Stimulated activated CD8-positive, alpha-beta memory T cell treated with anti-CD3 and anti-CD28 coated beads, Interleukin-12 subunit alpha, Interleukin-12 subunit beta, amount 100 ng/mL, for 4 hours (primary cell): ENCODE results near the gene PAX8.

Experiments
- DNase-seq: peaks from one replicate; pipeline ENCODE4 v3.0.0-alpha.2; 2020; ENCODE audit warnings: low read depth

Gene PAX8

DNA sequence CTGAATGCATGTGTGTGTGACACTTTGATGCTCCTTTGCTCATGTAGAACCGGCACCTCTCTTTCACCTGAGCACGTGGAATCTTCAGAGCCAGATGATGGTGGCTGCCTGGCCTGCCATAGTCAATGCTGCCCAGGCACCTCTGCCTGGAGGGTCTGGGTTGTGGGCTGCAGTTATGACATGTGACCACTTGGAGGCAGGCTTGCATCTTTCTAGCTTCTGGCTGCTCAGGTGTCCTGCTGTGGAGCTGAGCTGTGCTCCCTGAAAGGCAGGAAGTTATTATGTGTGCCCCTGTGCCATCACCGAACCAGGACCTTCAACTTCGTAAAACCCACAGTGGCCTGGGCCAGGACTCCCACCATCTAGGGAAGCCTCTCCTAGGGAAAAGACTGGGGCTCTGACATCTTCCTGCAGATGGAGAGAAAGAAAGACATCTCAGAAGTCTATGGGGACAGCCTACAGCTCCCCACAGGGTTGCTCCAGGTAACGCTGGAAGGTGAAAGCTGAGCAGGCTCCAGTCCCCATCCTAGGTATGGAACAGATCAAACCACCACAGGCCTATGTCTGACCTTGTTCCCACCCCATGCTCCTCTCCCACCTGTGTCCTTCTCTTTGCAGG lies 74.7 kb downstream of the PAX8 start:
- peak; percentile 50 for DNase-seq

- DNase-seq, result no peak
Measured at GRCh38 chr2:113203217-113203530, 75.5 kb downstream of the PAX8 start.

DNA sequence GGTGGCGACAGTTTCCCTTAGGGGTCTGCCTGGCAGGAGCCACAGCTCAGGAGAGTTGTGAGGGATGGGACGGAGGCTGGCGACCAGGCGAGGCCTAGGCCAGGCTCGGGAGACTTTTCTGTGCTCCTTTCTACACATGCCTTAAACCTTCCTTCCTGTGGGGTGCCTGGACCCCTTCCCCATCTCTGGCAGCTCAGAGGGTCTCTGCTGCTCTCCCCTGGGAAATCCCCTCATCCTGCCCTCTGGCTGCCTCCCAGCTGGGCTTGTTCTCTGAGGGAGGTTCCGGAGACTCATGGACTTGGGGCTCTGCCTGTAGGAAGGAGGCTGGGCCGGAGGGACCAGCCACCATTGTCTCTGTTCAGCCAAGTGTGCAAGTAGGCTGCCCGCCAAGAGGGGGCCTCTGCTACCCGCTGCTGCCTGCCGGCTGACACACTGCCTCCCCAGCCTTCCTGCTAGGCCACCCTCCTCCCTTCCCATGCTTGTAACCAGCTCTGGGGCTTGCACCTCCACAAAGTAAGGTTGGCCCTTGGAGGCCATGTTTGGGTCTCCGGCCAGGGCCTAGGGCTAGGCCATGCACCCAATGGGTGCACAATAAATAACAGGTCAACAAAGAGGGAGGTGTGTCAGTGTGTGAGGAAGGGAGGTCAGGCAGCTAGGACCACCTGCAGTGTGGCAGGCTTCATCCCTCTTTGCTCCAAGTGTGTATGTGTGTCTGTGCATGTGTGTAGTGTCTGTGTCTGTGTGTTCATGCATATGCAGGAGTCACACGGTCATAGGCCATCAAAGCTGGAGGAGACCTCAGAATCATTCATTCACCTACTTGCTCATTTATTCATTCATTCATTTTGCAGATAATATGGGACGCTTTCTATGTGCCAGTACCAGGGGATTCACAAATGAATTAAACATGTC lies 76.2 kb downstream of the PAX8 start:
- DNase-seq, result no peak

- no peak for DNase-seq
Measured at GRCh38 chr2:113201496-113202304, 77.0 kb downstream of the PAX8 start.

GRCh38 chr2:113200736-113201490 lies 77.8 kb downstream of the PAX8 start:
- no peak for DNase-seq

- DNase-seq, result no peak
Measured at GRCh38 chr2:113200236-113200635, 78.5 kb downstream of the PAX8 start.

DNA sequence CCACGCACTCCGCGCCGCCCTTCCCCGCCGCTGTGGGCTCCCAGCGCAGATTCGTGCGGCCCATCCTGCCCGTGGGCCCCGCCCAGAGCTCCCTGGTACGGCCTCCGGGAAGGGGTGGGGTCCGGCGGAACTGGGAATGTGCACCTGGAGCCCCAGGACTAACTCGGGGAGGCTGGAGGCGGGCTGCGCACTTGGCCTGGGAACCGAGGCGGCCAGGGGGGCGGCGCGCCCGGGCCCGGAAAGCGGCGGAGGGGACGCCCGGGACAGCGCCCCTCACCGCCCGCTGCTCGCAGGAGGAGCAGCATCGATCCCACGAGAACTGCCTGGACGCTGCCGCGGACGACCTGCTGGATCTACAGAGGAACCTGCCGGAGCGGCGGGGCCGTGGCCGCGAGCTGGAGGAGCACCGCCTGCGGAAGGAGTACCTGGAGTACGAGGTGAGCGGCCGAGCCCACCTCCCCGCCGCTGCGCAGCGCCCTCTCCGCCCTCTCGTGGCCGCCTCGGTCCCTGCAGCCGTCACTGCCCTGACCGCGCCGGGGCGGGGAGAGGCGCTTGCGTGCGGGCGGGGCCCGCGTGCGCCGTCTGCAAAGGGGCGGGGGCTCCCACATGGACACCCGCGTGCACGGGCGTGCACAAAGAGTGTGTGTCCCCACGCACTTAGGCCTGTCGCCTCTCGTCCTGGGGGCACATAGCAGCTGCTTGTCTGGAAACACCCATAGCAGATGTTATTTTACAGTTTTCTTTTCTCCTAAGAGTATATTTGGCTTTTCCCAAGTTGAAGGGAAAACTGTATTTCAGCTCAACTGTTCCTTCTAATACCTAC lies 79.7 kb downstream of the PAX8 start:
- peak; percentile 55 for DNase-seq

GRCh38 chr2:113198048-113198789 lies 80.5 kb downstream of the PAX8 start:
- no peak for DNase-seq

DNA sequence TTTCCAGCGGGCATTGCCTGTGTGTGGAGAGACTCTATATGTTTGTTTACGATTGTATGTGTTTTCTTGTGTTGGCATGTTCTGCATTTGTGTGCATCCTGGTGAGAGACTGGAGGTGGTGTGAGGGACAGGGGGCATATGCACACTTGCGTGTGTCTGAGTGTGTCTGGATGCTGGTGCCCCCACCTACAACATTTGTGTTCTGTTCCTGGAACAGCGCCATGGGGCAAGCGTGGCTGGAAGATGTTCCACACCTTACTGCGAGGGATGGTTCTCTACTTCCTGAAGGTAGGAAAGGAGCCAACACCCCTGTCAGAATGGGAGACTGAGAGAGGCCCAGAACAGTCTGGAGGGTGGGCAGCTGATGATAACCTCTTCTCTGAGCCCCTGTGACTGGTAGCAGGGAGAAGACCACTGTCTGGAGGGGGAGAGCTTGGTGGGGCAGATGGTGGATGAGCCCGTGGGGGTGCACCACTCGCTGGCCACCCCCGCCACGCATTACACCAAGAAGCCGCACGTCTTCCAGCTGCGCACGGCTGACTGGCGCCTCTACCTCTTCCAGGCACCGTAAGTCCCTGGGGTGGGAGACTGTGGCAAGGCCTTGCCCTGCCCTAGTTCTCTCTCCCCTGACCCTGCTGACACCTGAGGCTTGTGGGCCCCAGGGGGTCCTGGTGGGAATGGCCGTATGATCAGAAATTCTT lies 81.2 kb downstream of the PAX8 start:
- no peak for DNase-seq

DNA sequence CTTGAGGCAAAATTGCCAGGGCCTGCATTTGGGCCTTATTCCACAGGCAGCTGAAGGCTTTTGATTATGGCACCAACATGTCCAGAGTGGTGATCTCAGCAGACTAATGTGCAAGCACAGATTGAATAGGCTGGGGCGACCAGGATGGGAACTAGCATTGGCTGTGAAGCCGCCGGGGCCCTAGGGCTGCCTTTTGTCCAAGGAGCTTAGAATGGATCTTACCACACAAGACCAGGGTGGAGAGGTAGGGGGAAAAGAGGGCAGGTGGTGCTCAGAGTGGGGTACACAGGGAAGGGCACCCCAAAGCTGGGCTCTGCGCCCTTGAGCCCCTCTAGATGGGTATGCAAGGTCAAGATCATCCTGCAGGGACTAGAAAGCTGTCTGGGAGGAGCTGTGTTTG lies 81.9 kb downstream of the PAX8 start:
- no peak for DNase-seq

DNA sequence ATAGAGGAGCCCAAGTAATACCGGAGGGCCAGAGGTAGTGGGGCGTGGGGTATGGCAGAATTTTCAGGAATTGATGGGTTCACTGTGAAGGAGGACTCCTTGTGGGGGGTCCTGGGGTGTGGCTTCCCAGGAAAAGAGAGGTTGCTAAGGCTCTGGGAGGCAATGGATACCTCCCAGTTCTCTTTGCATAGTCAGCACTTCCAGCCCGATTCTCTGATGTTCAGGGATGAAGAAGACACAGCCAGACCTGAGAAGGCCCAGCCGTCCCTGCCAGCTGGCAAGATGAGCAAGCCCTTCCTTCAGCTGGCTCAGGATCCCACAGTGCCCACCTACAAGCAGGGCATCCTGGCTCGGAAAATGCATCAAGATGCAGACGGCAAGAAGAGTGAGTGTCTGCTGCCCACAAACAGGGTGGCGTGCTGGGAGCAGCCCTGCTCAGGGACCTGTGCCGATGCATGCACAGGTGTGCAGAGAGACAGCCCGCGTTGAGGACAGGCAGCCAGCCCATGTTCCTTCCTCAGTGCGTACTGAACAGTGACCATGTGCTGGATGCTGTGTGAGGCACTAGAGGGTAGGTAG lies 82.7 kb downstream of the PAX8 start:
- DNase-seq, result no peak

DNA sequence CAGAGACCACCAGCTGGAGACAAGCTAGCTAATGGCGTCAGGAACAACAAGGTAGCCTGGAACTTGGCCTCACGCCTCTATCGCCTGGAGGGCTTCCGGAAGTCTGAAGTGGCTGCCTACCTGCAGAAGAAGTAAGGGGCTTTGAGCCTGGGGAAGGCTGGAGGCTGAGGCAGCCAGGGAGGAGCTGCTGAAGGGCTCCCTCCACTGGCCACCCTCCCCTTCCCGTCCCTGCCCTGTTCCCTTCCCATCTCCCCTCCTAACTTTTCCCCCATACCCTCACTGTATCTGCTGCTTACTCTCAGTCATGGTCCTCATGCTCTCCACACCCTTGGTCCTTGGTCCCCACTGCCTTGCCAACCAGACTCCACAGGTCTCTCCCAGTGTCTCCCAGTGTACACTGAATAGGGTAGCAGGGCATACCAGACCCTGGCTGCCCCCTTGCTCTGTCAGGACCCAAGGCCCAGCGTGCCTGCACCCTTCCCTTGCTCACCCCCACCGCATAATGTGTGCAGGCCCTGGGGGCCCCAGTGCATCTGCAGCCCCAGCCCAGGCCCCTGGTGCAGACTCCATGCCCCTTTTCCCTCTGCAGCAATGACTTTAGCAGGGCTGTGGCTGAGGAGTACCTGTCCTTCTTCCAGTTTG lies 86.1 kb downstream of the PAX8 start:
- DNase-seq, result no peak

DNA sequence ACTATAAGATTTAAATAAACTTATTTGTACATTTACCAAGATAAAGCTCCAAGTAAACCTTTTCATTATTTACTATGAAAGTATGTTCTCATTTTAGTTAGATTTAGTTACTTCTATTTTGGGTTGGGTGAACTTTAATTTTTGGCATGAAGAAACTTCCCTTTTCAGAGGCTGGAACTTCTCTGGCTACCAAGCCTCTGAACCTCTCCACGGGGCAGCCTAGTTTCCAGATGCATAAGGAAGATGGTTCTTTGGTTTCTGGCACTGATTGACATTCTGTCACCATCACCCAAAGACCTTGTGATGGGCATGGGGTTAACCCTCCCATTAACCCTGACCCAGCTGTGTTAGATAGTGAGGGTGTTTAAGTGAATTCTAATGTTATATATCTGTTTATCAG lies 87.8 kb downstream of the PAX8 start:
- no peak for DNase-seq

DNA sequence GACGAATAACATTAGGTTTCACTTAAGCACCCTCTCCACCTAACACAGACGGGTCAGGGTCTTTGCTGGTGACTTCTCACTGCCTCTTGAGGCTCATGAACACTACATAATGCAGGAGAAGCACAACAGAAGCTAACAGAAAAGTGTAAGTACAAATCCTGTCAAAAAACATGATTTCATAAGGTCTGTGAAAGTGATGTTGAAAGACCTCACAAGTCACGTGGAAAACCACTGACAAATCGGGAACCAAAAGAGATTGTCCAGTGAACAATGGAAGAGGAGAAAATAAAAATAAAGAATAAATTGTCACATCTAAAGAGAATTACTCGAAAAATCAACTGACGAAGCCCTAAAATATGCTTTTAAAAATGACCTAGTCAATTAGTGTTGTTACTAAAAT lies 91.0 kb downstream of the PAX8 start:
- DNase-seq, result no peak

DNA sequence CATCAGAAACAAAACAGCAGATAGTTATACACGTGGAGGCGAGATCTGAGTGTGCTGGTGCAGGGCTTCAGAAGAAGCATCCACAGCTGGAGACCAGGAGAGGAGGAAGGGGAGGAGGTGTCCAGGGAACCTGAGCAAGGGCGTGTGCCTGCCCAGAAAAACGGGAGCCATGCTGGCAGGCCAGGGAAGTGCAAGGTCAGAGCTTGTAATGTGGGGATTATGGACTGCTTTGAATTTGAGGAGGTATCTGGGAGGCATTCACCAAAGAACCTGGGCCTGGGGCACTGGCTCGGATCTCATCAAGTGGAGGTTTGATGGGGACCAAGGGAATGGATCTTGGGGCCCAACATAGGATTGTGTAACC lies 92.3 kb downstream of the PAX8 start:
- no peak for DNase-seq

DNA sequence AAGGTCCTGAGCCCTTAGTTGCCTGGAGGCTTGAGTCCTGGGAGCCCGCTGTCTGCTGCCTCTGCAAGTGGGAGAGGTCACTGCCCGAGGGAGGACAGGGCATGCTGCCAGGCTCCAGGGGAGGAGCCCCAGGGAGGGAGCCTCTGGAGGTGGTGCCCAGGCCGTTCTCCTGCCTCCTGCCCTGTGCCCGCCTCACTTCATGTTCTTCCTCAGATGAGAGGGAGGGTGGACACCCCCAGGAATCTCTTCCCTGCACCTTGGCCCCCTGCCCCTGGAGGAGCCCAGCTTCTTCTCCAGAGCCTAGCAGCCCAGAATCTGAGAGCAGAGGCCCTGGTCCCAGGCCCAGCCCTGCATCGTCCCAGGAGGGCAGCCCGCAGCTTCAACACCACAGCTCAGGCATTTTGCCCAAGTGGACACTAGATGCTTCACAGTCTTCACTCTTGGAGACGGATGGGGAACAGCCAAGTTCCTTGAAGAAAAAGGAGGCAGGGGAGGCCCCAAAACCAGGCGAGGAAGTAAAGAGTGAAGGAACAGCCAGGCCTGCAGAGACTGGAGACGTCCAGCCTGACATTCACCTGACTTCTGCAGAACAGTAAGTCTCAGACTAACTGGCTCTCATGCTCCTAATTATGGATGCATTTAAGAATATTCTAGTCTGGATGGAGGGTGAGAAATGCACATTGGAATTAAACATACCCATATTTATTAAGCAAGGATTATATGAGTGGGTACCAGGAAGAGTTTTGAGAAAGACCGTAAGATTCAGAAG lies 92.9 kb downstream of the PAX8 start:
- no peak for DNase-seq

GRCh38 chr2:113184531-113185230 lies 94.0 kb downstream of the PAX8 start:
- no peak for DNase-seq

DNA sequence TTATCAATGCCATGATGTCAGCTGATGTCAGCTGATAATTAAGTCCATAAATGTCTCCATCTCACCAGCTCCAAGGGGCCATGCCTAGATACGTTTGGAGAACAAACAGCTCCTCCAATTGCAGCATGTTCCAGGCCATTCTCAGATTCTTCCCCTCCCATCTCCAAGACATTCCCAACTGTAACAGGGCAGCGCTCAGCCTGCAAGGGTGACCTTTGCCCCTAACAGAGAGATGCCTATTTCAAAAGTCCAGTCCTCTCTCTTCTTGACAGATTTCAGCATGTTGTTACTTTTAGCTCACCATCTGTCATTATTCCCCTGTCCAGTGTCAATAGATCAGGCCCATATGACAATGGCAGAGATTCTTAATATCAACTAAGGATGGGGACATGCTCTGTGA lies 95.0 kb downstream of the PAX8 start:
- no peak for DNase-seq
